NCI-H1694 treated with DMSO at 0.1 percent for 48 hours (cell line): ENCODE results near the gene SCML2.
"Not testable (repeated sequence)": the region's sequence is repeated elsewhere in the genome, so short reads cannot be mapped to it uniquely, and the experiment has no call there.

Experiments used
- DNase-seq: peaks from one replicate; lab custom pipeline; 2025; lab: John Stamatoyannopoulos, UW

Gene SCML2

GRCh38 chrX:18271309-18271708 is 83.2 kb downstream of the SCML2 start:
- DNase-seq, result no peak

GRCh38 chrX:18255059-18255458 is 99.4 kb downstream of the SCML2 start:
- DNase-seq, result no peak

GRCh38 chrX:18252644-18253359 is 101.7 kb downstream of the SCML2 start:
- DNase-seq, result no peak

GRCh38 chrX:18229646-18230045 is 124.8 kb downstream of the SCML2 start:
- DNase-seq, result not testable (repeated sequence)

GRCh38 chrX:18228069-18228468 is 126.4 kb downstream of the SCML2 start:
- DNase-seq, result no peak

GRCh38 chrX:18227458-18227857 is 127.0 kb downstream of the SCML2 start:
- DNase-seq, result no peak

GRCh38 chrX:18220786-18221185 is 133.7 kb downstream of the SCML2 start, which contains the start of gene BEND2:
BEND2 (minus strand) TSS chrX:18220886; CDS start chrX:18220750, 136 bp downstream.
- DNase-seq, result no peak

- no peak for DNase-seq
Observed at GRCh38 chrX:18210470-18210869, 144.0 kb downstream of the SCML2 start.

- no peak for DNase-seq
Observed at GRCh38 chrX:18206657-18207056, 147.8 kb downstream of the SCML2 start.

GRCh38 chrX:18203631-18204030 is 150.9 kb downstream of the SCML2 start:
- no peak for DNase-seq

GRCh38 chrX:18194688-18195087 is 159.8 kb downstream of the SCML2 start:
- no peak for DNase-seq
